ENCODE data around the gene TTC24. TPM values are rescaled to one million over a fixed set of nuclear protein-coding genes. Genes with fewer than 3 reads are reported as not detected.
"Not testable (repeated sequence)": the region's sequence is repeated elsewhere in the genome, so short reads cannot be mapped to it uniquely, and the experiment has no call there.

Gene TTC24
- total RNA-seq, 1 donor = 1.2 TPM

DNA sequence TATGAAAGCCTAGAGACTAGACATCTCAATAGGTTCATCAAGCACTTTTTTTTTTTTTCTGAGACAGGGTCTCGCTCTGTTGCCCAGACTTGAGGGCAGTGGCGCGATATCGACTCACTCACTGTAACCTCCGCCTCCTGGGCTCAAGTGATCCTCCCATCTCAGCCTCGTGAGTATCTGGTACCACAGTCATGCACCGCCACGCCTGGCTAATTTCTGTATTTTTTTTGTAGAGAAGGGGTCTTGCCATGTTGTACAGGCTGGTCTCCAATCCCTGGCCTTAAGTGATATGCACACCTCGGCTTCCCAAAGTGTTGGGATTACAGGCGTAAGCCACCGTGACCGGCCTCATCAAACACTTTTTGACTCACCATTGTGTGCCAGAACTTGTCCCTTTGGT, 22.4 kb downstream of the TTC24 start:
- Histone ChIP-seq H3K27me3 (ENCODE audit: insufficient read depth, low read length) (no peaks in the 10 kb centered on the region), H3K9me3 (ENCODE audit: low read depth, low read length) (no peaks in the 10 kb centered on the region), H3K4me1 (ENCODE audit: insufficient read depth, low read length) (peaks cover 24% of the 10 kb centered on the region), H3K4me3 (ENCODE audit: low read length) (peak overlapping the region; percentile 62)

DNA sequence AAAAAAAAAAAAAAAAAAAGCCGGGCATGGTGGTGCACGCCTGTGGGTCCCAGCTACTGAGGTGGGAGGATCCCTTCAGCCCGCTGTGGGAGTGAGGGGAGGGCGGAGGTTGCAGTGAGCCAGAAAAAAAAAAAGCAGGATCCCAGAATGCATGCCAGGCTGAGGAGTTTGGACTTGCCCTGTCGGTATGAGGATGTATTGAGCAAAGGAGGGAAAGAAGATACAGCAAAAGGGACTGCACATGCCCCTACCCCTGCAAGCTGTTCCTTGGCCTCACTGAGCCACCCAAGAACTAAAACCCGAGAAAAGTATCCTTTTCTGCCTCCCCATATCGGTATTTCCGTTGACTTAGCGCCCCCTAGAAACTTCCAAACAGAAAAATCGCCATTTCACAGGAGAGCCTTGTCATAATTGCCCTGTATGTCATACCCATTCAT, 23.1 kb downstream of the TTC24 start:
- Histone ChIP-seq H3K4me3 (ENCODE audit: low read length) (no peak overlapping the region), H3K27me3 (ENCODE audit: insufficient read depth, low read length) (no peaks in the 10 kb centered on the region), H3K4me1 (ENCODE audit: insufficient read depth, low read length) (peaks cover 24% of the 10 kb centered on the region), H3K9me3 (ENCODE audit: low read depth, low read length) (no peaks in the 10 kb centered on the region)

DNA sequence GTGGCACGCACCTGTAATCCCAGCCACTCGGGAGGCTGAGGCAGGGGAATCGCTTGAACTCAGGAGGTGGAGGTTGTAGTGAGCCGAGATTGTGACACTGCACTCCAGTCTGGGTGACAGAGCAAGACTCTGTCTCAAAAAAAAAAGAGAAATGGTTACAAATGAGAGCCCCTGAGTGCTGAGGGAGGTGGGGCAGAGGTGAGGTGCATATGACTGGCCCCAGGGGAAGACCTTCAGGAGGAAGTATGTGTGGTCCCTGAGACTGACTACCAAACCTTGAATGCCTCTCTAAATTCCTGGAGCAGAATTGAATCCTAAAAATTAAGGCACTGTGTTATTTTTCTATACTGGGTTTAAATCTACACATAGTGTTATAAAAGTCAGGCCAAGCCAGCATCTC, 27.8 kb downstream of the TTC24 start:
- H3K4me3 ChIP-seq (ENCODE audit: low read length); H3K27me3 ChIP-seq (ENCODE audit: insufficient read depth, low read length); H3K4me1 ChIP-seq (ENCODE audit: insufficient read depth, low read length); H3K9me3 ChIP-seq (ENCODE audit: low read depth, low read length): not testable (repeated sequence)

DNA sequence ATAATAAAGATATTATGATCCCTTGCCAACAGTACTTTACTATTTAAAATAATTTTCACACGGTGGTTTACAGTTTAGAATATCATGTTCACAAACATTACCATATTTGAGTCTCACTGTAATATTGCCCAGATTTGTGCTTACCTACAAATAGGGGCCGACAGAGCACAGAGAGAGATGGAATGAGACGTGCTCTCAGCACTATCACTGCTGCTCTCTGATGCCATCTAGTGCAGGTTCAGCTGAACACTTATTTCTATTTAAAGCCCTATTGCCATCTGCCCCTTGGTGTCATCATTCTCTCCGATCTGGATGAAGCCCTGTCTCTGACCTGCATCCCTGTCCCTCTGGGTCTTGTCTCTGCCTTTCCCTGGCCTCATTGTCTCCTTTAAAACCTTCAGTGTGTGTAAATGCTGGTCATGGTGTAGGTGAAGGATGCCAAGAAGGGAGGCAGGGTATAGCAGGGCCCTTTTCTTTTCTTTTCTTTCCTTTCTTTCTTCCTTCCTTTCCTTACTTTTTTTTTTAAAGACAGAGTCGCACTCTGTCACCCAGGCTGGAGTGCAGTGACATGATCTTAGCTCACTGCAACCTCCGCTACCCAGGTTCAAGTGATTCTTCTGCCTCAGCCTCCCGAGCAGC, 28.6 kb downstream of the TTC24 start:
- H3K4me3 ChIP-seq (ENCODE audit: low read length) = no peak overlapping the region
- H3K4me1 ChIP-seq (ENCODE audit: insufficient read depth, low read length) = no peaks in the 10 kb centered on the region
- H3K9me3 ChIP-seq (ENCODE audit: low read depth, low read length) = no peaks in the 10 kb centered on the region
- peaks cover 8% of the 10 kb centered on the region for H3K27me3 ChIP-seq (ENCODE audit: insufficient read depth, low read length)

DNA sequence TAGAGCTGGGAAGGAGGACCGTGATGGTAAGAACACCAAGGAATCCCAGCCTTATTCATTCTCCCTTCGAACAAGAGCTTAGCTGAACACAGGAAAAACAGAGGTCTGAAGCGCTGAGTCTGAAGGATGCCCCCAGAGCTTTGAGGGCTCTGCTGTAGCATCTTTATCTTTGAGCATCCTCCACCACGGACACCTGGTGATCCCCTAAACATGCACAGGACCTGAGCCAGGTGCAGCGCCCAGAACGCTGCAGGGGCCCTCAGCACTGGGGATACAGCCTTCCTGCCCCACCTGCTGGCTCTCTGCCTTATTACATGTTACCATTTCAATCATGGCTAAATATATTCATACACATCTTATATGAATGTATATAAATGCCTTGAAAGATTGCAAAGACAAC, 29.5 kb downstream of the TTC24 start:
- no peak overlapping the region for H3K4me3 ChIP-seq (ENCODE audit: low read length)
- H3K27me3 ChIP-seq (ENCODE audit: insufficient read depth, low read length) = peaks cover 8% of the 10 kb centered on the region
- no peaks in the 10 kb centered on the region for H3K4me1 ChIP-seq (ENCODE audit: insufficient read depth, low read length)
- no peaks in the 10 kb centered on the region for H3K9me3 ChIP-seq (ENCODE audit: low read depth, low read length)

DNA sequence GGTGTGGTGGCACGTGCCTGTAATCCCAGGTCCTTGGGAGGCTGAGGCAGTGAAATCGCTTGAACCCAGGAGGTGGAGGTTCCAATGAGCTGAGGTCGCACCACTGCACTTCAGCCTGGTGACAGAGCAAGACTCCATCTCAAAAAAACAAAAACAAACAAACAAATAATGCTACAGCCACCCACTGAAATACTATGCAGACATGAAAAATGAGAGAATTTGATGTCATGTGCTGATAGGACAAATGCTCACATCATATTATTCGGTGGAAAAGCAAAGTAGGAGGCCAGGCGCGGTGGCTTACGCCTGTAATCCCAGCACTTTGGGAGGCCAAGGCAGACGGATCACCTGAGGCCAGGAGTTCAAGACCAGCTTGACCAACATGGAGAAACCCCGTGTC, 30.5 kb downstream of the TTC24 start:
- not testable (repeated sequence) for H3K4me3 ChIP-seq (ENCODE audit: low read length); H3K4me1 ChIP-seq (ENCODE audit: insufficient read depth, low read length); H3K27me3 ChIP-seq (ENCODE audit: insufficient read depth, low read length); H3K9me3 ChIP-seq (ENCODE audit: low read depth, low read length)

DNA sequence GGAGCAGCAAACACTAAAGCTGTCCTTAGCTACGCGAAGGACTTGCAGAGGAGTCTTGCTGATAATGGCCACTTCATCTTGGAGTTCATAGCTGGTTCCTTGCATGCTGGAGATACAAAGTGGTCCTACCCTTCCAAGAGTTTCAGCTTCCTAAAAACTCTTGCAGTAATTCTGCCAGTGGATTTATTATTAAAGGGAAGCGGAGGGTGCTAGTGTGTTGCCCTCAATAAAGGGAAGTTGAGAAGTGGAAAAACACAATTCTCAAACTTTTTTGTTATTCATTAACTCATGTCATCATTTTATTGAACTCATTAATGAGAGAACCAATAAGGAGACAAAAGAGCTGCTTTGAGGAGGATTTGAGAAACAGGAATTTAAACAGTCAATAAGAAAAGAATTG, 33.1 kb downstream of the TTC24 start:
- Histone ChIP-seq H3K4me3 (ENCODE audit: low read length) (no peak overlapping the region), H3K27me3 (ENCODE audit: insufficient read depth, low read length) (peaks cover 18% of the 10 kb centered on the region), H3K4me1 (ENCODE audit: insufficient read depth, low read length) (no peaks in the 10 kb centered on the region), H3K9me3 (ENCODE audit: low read depth, low read length) (no peaks in the 10 kb centered on the region)

DNA sequence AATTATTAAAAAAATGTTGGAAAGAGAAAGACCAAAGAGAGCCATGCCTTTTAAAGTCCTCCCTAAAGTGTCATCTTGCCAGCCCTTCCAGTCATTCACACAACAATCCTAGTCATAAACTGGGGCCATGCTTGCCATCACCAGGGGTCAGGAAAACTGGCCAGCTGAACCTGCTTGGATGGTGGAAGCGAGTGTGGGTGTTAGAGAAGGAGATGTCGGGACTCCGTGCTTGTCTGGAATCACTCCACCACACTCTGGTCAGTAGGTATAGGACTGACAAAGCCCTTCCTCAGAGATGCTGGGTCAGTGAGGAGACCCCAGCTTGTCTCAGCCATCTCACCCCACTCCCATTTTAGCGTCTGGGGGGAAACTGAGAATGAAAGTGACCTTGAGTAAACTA, 36.4 kb downstream of the TTC24 start:
- H3K27me3 ChIP-seq (ENCODE audit: insufficient read depth, low read length) = peaks cover 40% of the 10 kb centered on the region
- no peaks in the 10 kb centered on the region for H3K4me1 ChIP-seq (ENCODE audit: insufficient read depth, low read length)
- no peak overlapping the region for H3K4me3 ChIP-seq (ENCODE audit: low read length)
- no peaks in the 10 kb centered on the region for H3K9me3 ChIP-seq (ENCODE audit: low read depth, low read length)

DNA sequence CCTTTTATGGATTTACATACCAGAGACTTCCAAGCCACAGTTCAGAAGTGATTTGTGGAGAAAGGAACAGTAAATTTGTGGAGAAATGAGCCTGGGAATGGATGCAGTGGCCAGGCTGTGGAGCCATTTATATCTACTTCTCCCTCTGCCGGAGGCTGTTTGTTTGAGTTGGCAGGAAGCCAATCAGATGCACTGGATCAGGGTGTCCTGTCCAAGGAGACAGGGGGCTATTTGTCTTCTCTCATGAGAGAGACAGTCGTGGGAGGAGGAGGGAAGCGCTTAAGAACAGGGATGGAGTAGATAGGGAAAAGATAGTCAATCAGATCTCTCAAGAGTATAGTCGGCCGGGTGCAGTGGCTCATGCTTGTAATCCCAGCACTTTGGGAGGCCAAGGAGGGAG, 36.9 kb downstream of the TTC24 start:
- H3K27me3 ChIP-seq (ENCODE audit: insufficient read depth, low read length) = peaks cover 40% of the 10 kb centered on the region
- H3K9me3 ChIP-seq (ENCODE audit: low read depth, low read length) = no peaks in the 10 kb centered on the region
- H3K4me3 ChIP-seq (ENCODE audit: low read length) = no peak overlapping the region
- H3K4me1 ChIP-seq (ENCODE audit: insufficient read depth, low read length) = no peaks in the 10 kb centered on the region

DNA sequence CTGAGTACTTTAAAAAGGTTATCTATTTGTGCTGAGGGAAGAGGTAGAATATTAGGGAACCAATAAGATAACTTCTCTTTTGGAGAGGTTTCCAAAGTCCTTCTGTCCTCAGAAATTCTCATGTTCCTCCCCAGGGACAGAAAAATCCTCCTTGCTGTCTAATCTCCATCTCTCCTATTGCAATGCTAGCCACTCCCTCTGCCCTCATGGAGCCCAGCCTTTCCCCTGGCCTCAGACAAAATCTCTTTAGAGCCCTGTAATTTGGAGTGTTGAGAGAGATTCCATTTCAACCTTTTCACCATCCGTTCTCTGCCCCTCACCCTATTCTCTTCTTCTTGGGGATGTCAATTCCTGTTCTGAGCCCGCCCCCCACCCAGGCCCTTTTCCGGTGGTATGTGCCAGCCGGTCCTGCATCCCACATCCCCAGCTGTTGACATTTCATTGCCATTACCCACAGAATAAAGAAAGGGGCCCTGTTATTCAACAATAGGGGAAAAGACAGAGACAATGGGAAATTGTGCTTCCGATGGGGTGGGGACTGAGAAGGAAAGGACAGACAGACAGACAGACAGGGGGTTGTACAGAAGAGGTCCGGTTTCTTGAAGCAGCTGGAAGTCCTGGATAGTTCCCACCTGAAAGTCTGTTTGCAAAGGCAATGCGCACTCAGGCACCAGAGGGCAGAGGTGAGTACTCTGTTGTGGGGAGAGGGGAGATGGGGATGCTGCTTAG, 39.5 kb downstream of the TTC24 start, which contains the start of gene HAPLN2:
TSS of gene HAPLN2 (plus strand) at position 563 of the 729 bp plus-strand sequence. CDS start 4,076 bp downstream, outside the sequence.
- Histone ChIP-seq H3K4me1 (ENCODE audit: insufficient read depth, low read length) (peaks cover 2% of the 10 kb centered on the region), H3K9me3 (ENCODE audit: low read depth, low read length) (no peaks in the 10 kb centered on the region), H3K27me3 (ENCODE audit: insufficient read depth, low read length) (peaks cover 52% of the 10 kb centered on the region), H3K4me3 (ENCODE audit: low read length) (no peak within 1 kb of the TSS)

DNA sequence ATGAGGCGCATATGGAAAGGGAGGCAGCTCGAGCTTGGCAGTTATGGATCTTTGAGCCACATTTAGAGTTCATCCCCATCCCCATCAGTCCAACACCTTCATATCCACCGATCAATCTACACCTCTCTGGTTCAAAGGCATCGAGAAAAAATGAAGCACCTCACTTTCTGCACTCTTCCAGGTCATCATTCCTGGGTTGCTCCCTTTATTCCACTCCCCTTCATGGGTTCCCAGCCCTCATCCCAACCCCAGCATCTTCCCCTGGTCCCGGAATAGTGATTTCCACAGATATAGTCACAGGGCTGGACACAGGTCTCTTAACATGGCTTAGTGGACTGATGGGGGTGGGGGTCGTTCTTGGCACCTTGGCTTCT, 40.0 kb downstream of the TTC24 start:
- no peak overlapping the region for H3K4me3 ChIP-seq (ENCODE audit: low read length)
- H3K4me1 ChIP-seq (ENCODE audit: insufficient read depth, low read length) = peaks cover 8% of the 10 kb centered on the region
- H3K9me3 ChIP-seq (ENCODE audit: low read depth, low read length) = no peaks in the 10 kb centered on the region
- peaks cover 58% of the 10 kb centered on the region for H3K27me3 ChIP-seq (ENCODE audit: insufficient read depth, low read length)

DNA sequence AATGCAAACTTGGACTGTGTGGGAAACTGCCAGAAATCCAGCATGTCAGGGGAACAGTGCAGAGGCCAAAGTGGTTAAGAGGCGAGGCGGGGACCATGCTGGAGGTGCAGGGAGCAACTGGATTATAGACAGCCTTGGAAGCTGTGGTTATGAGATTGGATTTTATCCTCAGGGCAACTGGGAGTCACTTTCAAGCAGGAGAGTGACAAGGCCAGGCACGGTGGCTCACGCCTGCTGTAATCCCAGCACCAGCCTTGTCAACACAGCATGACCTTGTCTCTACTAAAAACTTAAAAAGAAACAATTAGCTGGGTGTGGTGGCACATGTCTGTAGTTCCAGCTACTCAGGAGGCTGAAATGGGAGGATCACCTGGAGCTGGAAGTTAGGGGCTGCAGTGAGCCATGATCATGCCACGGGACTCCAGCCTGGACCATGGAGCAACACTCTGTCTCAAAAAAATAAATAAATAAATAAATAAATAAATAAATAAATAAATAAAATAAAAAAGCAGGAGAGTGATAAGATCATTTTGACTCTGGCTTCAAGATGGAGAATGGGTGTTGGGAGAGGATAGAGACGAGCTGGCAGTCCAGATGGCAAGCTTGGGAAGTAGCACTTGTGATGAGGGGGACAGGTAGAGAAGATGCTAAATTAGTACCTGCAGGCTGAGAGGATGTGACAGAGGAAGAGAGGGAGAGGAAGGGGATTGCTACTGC, 43.2 kb downstream of the TTC24 start:
- H3K4me3 ChIP-seq (ENCODE audit: low read length) = no peak overlapping the region
- peaks cover 20% of the 10 kb centered on the region for H3K4me1 ChIP-seq (ENCODE audit: insufficient read depth, low read length)
- H3K9me3 ChIP-seq (ENCODE audit: low read depth, low read length) = no peaks in the 10 kb centered on the region
- H3K27me3 ChIP-seq (ENCODE audit: insufficient read depth, low read length) = peaks cover 71% of the 10 kb centered on the region

DNA sequence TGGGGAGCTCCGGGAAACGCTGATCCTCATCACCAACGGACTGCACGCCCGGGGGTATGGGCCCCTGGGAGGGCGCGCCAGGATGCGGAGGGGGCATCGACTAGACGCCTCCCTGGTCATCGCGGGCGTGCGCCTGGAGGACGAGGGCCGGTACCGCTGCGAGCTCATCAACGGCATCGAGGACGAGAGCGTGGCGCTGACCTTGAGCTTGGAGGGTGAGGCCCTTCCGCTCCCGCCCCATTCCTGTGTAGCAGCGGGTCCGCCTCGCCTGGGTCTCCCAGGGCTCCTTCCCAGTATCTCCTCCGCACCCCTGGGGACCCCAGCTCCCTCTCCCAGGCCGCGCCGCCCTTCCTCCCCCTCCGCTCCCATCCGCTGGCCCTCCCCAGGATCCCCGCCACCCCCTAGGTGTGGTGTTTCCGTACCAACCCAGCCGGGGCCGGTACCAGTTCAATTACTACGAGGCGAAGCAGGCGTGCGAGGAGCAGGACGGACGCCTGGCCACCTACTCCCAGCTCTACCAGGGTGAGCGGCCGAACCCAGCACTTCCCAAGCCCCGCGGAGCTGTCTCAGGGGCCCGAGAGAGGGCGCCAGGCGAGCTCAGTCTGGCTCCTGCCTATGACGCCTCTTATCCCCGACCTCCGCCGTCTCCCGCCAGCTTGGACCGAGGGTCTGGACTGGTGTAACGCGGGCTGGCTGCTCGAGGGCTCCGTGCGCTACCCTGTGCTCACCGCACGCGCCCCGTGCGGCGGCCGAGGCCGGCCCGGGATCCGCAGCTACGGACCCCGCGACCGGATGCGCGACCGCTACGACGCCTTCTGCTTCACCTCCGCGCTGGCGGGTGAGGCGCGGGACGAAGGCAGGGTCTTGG, 44.7 kb downstream of the TTC24 start:
- H3K27me3 ChIP-seq (ENCODE audit: insufficient read depth, low read length) = peaks cover 68% of the 10 kb centered on the region
- H3K9me3 ChIP-seq (ENCODE audit: low read depth, low read length) = no peaks in the 10 kb centered on the region
- no peak overlapping the region for H3K4me3 ChIP-seq (ENCODE audit: low read length)
- peaks cover 20% of the 10 kb centered on the region for H3K4me1 ChIP-seq (ENCODE audit: insufficient read depth, low read length)

DNA sequence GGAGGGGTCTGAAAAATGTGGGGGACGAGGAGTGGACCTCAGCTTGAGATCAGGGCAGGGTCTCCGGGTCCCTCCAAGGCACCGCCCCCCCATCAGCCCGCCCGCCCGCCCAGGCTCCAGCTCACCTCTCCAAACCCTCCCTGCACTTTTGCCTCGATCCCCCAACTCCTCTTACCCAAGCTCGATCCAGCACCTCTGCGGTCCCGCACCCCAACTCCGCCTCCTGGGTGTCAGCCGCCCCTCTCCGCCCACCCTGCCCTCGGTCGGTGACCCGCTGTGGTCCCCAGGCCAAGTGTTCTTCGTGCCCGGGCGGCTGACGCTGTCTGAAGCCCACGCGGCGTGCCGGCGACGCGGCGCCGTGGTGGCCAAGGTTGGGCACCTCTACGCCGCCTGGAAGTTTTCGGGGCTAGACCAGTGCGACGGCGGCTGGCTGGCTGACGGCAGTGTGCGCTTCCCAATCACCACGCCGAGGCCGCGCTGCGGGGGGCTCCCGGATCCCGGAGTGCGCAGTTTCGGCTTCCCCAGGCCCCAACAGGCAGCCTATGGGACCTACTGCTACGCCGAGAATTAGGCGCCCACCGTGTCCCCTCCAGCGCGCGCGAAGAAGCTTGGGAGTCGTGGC, 45.4 kb downstream of the TTC24 start:
- no peak overlapping the region for H3K4me3 ChIP-seq (ENCODE audit: low read length)
- no peaks in the 10 kb centered on the region for H3K9me3 ChIP-seq (ENCODE audit: low read depth, low read length)
- peaks cover 60% of the 10 kb centered on the region for H3K27me3 ChIP-seq (ENCODE audit: insufficient read depth, low read length)
- peaks cover 20% of the 10 kb centered on the region for H3K4me1 ChIP-seq (ENCODE audit: insufficient read depth, low read length)
